ENCODE measurements around the gene EFNA5. TPM values are rescaled to one million over a fixed set of nuclear protein-coding genes. Genes with fewer than 3 reads are reported as not detected.

Gene EFNA5
- total RNA-seq, 4 donors from 2014 or later = 1.2 to 22.7 (median 9.4) TPM

GRCh38 chr5:107381189-107381856, 289.4 kb downstream of the EFNA5 start:
- Histone ChIP-seq H3K27me3 (no peaks in the 10 kb centered on the region), H3K4me1 (no peaks in the 10 kb centered on the region), H3K4me3 (no peak overlapping the region), H3K9me3 (no peaks in the 10 kb centered on the region), H3K27ac (no peak overlapping the region), H3K36me3 (no peaks in the 10 kb centered on the region)
- TF ChIP-seq POLR2A (IDR thresholded peaks at IDR 0.05) = no peak
- no peak for TF ChIP-seq CTCF (IDR thresholded peaks at IDR 0.05)
- DNase-seq = no peak
- intact Hi-C loops (cut with DNase I; ENCODE audit: low total_unique reads) = no loop called here

DNA sequence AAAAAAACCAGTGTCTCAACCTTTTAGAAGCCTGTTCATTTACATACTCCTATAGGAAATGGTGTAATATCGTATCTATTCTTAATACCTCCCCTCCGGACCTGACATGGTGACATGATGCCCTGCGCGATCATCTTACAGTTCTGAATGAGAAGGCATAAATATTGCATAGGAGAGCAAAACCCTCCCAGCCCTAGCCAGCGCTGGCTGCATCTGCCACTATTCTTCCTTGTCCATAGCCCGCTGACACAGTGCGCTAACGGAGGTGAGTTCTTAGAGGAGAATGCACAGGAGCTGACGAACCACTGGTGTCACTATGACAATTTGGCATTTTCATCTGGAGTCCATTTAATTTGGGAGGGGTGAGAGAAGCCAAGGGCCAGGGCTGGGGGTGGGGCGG, 290.1 kb downstream of the EFNA5 start:
- no peaks in the 10 kb centered on the region for H3K4me1 ChIP-seq
- H3K9me3 ChIP-seq = no peaks in the 10 kb centered on the region
- TF ChIP-seq CTCF (IDR thresholded peaks at IDR 0.05) (no peak), POLR2A (IDR thresholded peaks at IDR 0.05) (no peak)
- H3K4me3 ChIP-seq = no peak overlapping the region
- H3K27ac ChIP-seq = no peak overlapping the region
- intact Hi-C loops (cut with DNase I; ENCODE audit: low total_unique reads) = no loop called here
- H3K36me3 ChIP-seq = no peaks in the 10 kb centered on the region
- no peaks in the 10 kb centered on the region for H3K27me3 ChIP-seq
- no peak for DNase-seq

DNA sequence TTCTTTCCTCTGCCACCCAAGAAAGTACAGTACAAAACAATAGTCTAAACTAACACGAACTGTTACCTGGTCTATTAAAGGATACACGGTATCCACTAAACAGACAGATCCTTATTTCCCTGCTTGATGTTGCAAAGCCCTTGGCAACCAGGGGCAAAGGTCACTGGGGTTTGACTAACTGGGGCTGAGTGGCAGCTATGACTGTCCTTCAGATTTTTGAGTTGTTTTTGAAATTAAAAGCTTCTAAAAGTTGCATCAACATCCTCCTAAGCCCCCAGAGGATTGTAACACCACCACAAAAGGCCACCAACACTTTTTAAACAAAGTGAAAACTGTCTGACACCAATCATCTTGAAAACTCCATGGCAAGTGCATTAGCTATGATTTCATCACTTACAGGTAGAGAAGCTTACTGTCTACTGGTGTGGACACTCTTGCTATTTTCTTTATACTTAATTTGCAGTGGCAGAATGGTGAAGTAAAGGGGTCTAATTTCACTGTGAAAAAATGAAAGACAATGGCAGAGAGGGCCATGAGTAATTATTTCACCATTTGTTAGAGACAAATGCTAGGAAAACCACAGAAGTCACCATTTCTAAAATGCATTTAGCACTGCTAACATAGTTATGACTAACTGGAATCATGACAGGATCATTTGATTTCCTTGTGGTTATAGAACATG, 292.4 kb downstream of the EFNA5 start:
- intact Hi-C loops (cut with DNase I; ENCODE audit: low total_unique reads) = no loop called here
- H3K27me3 ChIP-seq = no peaks in the 10 kb centered on the region
- no peak overlapping the region for H3K27ac ChIP-seq
- H3K4me1 ChIP-seq = no peaks in the 10 kb centered on the region
- no peaks in the 10 kb centered on the region for H3K9me3 ChIP-seq
- H3K4me3 ChIP-seq = no peak overlapping the region
- DNase-seq = no peak
- H3K36me3 ChIP-seq = no peaks in the 10 kb centered on the region
- TF ChIP-seq CTCF (IDR thresholded peaks at IDR 0.05) (no peak), POLR2A (IDR thresholded peaks at IDR 0.05) (no peak)

GRCh38 chr5:107377277-107377609, 293.5 kb downstream of the EFNA5 start:
- intact Hi-C loops (cut with DNase I; ENCODE audit: low total_unique reads) = no loop called here
- Histone ChIP-seq H3K36me3 (no peaks in the 10 kb centered on the region), H3K27me3 (no peaks in the 10 kb centered on the region), H3K27ac (no peak overlapping the region), H3K4me1 (no peaks in the 10 kb centered on the region), H3K9me3 (no peaks in the 10 kb centered on the region), H3K4me3 (no peak overlapping the region)
- no peak for DNase-seq
- TF ChIP-seq POLR2A (IDR thresholded peaks at IDR 0.05) = no peak

- Histone ChIP-seq H3K27ac (no peak overlapping the region), H3K4me3 (no peak overlapping the region), H3K36me3 (no peaks in the 10 kb centered on the region), H3K27me3 (no peaks in the 10 kb centered on the region), H3K4me1 (no peaks in the 10 kb centered on the region), H3K9me3 (no peaks in the 10 kb centered on the region)
- no peak for DNase-seq
- TF ChIP-seq CTCF (IDR thresholded peaks at IDR 0.05) (no peak), POLR2A (IDR thresholded peaks at IDR 0.05) (no peak)
- intact Hi-C loops (cut with DNase I; ENCODE audit: low total_unique reads) = no loop called here
Measured at GRCh38 chr5:107376546-107377276, 294.0 kb downstream of the EFNA5 start.

Measured in uterus (tissue), 4 donors.